ENCODE data around the gene TMEM243.
"Not testable (repeated sequence)": the region's sequence is repeated elsewhere in the genome, so short reads cannot be mapped to it uniquely, and the experiment has no call there.

Gene TMEM243

GRCh38 chr7:87219545-87220025 lies at the start of gene TMEM243:
Gene TMEM243, minus strand, starts transcription at chr7:87219732. Its CDS starts 229 bp downstream, at chr7:87219503.
- no CpG with 5 or more reads among the region's 41 CpGs for WGBS (ENCODE audit: insufficient coverage, insufficient read length)
- no peak for DNase-seq (ENCODE audit: low read depth, low spot score)

GRCh38 chr7:87267239-87267900 lies 47.8 kb upstream of the TMEM243 start:
- no peaks in the 10 kb centered on the region for H3K36me3 ChIP-seq (ENCODE audit: control insufficient read depth, insufficient read depth, low read length)
- WGBS (ENCODE audit: insufficient coverage, insufficient read length), result no CpG with 5 or more reads among the region's 3 CpGs
- DNase-seq (ENCODE audit: low read depth, low spot score), result no peak
- H3K27ac ChIP-seq (ENCODE audit: low read length), result no peak overlapping the region
- no peaks in the 10 kb centered on the region for H3K4me1 ChIP-seq (ENCODE audit: control insufficient read depth, insufficient read depth, low read length)
- no peaks in the 10 kb centered on the region for H3K27me3 ChIP-seq (ENCODE audit: control insufficient read depth, insufficient read depth, low read length)
- H3K9me3 ChIP-seq (ENCODE audit: control insufficient read depth, insufficient read depth, low read length), result no peaks in the 10 kb centered on the region
- H3K4me3 ChIP-seq (ENCODE audit: low read length), result no peak overlapping the region

More at GRCh38 chr7:87219545-87220025, at the start of gene TMEM243:
- Histone ChIP-seq H3K36me3 (ENCODE audit: control insufficient read depth, insufficient read depth, low read length) (no peaks in the 10 kb centered on the region), H3K4me3 (ENCODE audit: low read length) (peak within 1 kb of the TSS; percentile 97), H3K9me3 (ENCODE audit: control insufficient read depth, insufficient read depth, low read length) (no peaks in the 10 kb centered on the region), H3K27ac (ENCODE audit: low read length) (no peak within 1 kb of the TSS), H3K4me1 (ENCODE audit: control insufficient read depth, insufficient read depth, low read length) (peaks cover 4% of the 10 kb centered on the region), H3K27me3 (ENCODE audit: control insufficient read depth, insufficient read depth, low read length) (peaks cover 10% of the 10 kb centered on the region; the same call in 1 of the 2 replicates)

- no peaks in the 10 kb centered on the region for H3K36me3 ChIP-seq (ENCODE audit: control insufficient read depth, insufficient read depth, low read length)
- no peaks in the 10 kb centered on the region for H3K9me3 ChIP-seq (ENCODE audit: control insufficient read depth, insufficient read depth, low read length)
- H3K4me3 ChIP-seq (ENCODE audit: low read length), result no peak overlapping the region
- no peak for DNase-seq (ENCODE audit: low read depth, low spot score)
- no peak overlapping the region for H3K27ac ChIP-seq (ENCODE audit: low read length)
- WGBS (ENCODE audit: insufficient coverage, insufficient read length), result no CpG with 5 or more reads among the region's 8 CpGs
- H3K4me1 ChIP-seq (ENCODE audit: control insufficient read depth, insufficient read depth, low read length), result no peaks in the 10 kb centered on the region
- H3K27me3 ChIP-seq (ENCODE audit: control insufficient read depth, insufficient read depth, low read length), result no peaks in the 10 kb centered on the region
Measured at GRCh38 chr7:87263537-87263936, 44.0 kb upstream of the TMEM243 start.

GRCh38 chr7:87253589-87254087 lies 34.1 kb upstream of the TMEM243 start:
- WGBS (ENCODE audit: insufficient coverage, insufficient read length), result no CpG with 5 or more reads among the region's 3 CpGs
- no peak for DNase-seq (ENCODE audit: low read depth, low spot score)

GRCh38 chr7:87245671-87246070 lies 26.1 kb upstream of the TMEM243 start:
- not testable (repeated sequence) for H3K9me3 ChIP-seq (ENCODE audit: control insufficient read depth, insufficient read depth, low read length); H3K27ac ChIP-seq (ENCODE audit: low read length); H3K4me3 ChIP-seq (ENCODE audit: low read length); H3K4me1 ChIP-seq (ENCODE audit: control insufficient read depth, insufficient read depth, low read length); H3K36me3 ChIP-seq (ENCODE audit: control insufficient read depth, insufficient read depth, low read length); DNase-seq (ENCODE audit: low read depth, low spot score); H3K27me3 ChIP-seq (ENCODE audit: control insufficient read depth, insufficient read depth, low read length)
- WGBS (ENCODE audit: insufficient coverage, insufficient read length), result no CpG with 5 or more reads among the region's 5 CpGs

More at GRCh38 chr7:87253589-87254087, 34.1 kb upstream of the TMEM243 start:
- Histone ChIP-seq H3K9me3 (ENCODE audit: control insufficient read depth, insufficient read depth, low read length) (no peaks in the 10 kb centered on the region), H3K27ac (ENCODE audit: low read length) (no peak overlapping the region), H3K27me3 (ENCODE audit: control insufficient read depth, insufficient read depth, low read length) (no peaks in the 10 kb centered on the region), H3K4me1 (ENCODE audit: control insufficient read depth, insufficient read depth, low read length) (no peaks in the 10 kb centered on the region), H3K36me3 (ENCODE audit: control insufficient read depth, insufficient read depth, low read length) (no peaks in the 10 kb centered on the region), H3K4me3 (ENCODE audit: low read length) (no peak overlapping the region)

- H3K27me3 ChIP-seq (ENCODE audit: control insufficient read depth, insufficient read depth, low read length); H3K4me1 ChIP-seq (ENCODE audit: control insufficient read depth, insufficient read depth, low read length); H3K36me3 ChIP-seq (ENCODE audit: control insufficient read depth, insufficient read depth, low read length); H3K4me3 ChIP-seq (ENCODE audit: low read length); H3K27ac ChIP-seq (ENCODE audit: low read length); H3K9me3 ChIP-seq (ENCODE audit: control insufficient read depth, insufficient read depth, low read length); DNase-seq (ENCODE audit: low read depth, low spot score): not testable (repeated sequence)
- WGBS (ENCODE audit: insufficient coverage, insufficient read length), result no CpG with 5 or more reads among the region's 11 CpGs
Measured at GRCh38 chr7:87238464-87239051, 19.0 kb upstream of the TMEM243 start.

- no peaks in the 10 kb centered on the region for H3K4me1 ChIP-seq (ENCODE audit: control insufficient read depth, insufficient read depth, low read length)
- no peak for DNase-seq (ENCODE audit: low read depth, low spot score)
- H3K4me3 ChIP-seq (ENCODE audit: low read length), result no peak overlapping the region
- H3K27me3 ChIP-seq (ENCODE audit: control insufficient read depth, insufficient read depth, low read length), result no peaks in the 10 kb centered on the region
- no peaks in the 10 kb centered on the region for H3K9me3 ChIP-seq (ENCODE audit: control insufficient read depth, insufficient read depth, low read length)
- H3K36me3 ChIP-seq (ENCODE audit: control insufficient read depth, insufficient read depth, low read length), result no peaks in the 10 kb centered on the region
- H3K27ac ChIP-seq (ENCODE audit: low read length), result no peak overlapping the region
Measured at GRCh38 chr7:87234949-87235348, 15.4 kb upstream of the TMEM243 start.

- Histone ChIP-seq H3K27me3 (ENCODE audit: control insufficient read depth, insufficient read depth, low read length) (no peaks in the 10 kb centered on the region), H3K4me3 (ENCODE audit: low read length) (no peak overlapping the region), H3K27ac (ENCODE audit: low read length) (no peak overlapping the region), H3K9me3 (ENCODE audit: control insufficient read depth, insufficient read depth, low read length) (no peaks in the 10 kb centered on the region), H3K36me3 (ENCODE audit: control insufficient read depth, insufficient read depth, low read length) (no peaks in the 10 kb centered on the region), H3K4me1 (ENCODE audit: control insufficient read depth, insufficient read depth, low read length) (no peaks in the 10 kb centered on the region)
- DNase-seq (ENCODE audit: low read depth, low spot score), result no peak
Measured at GRCh38 chr7:87231711-87232110, 12.2 kb upstream of the TMEM243 start.

GRCh38 chr7:87231258-87231657 lies 11.7 kb upstream of the TMEM243 start:
- no peak for DNase-seq (ENCODE audit: low read depth, low spot score)
- H3K4me1 ChIP-seq (ENCODE audit: control insufficient read depth, insufficient read depth, low read length), result no peaks in the 10 kb centered on the region
- no peaks in the 10 kb centered on the region for H3K36me3 ChIP-seq (ENCODE audit: control insufficient read depth, insufficient read depth, low read length)
- no peak overlapping the region for H3K27ac ChIP-seq (ENCODE audit: low read length)
- no CpG with 5 or more reads among the region's 7 CpGs for WGBS (ENCODE audit: insufficient coverage, insufficient read length)
- H3K4me3 ChIP-seq (ENCODE audit: low read length), result no peak overlapping the region
- H3K27me3 ChIP-seq (ENCODE audit: control insufficient read depth, insufficient read depth, low read length), result no peaks in the 10 kb centered on the region
- no peaks in the 10 kb centered on the region for H3K9me3 ChIP-seq (ENCODE audit: control insufficient read depth, insufficient read depth, low read length)

- H3K36me3 ChIP-seq (ENCODE audit: control insufficient read depth, insufficient read depth, low read length), result no peaks in the 10 kb centered on the region
- no peaks in the 10 kb centered on the region for H3K9me3 ChIP-seq (ENCODE audit: control insufficient read depth, insufficient read depth, low read length)
- H3K27me3 ChIP-seq (ENCODE audit: control insufficient read depth, insufficient read depth, low read length), result peaks cover 3% of the 10 kb centered on the region; the same call in 1 of the 2 replicates
- H3K4me3 ChIP-seq (ENCODE audit: low read length), result no peak overlapping the region
- H3K4me1 ChIP-seq (ENCODE audit: control insufficient read depth, insufficient read depth, low read length), result no peaks in the 10 kb centered on the region
- no CpG with 5 or more reads among the region's 3 CpGs for WGBS (ENCODE audit: insufficient coverage, insufficient read length)
- DNase-seq (ENCODE audit: low read depth, low spot score), result no peak
- H3K27ac ChIP-seq (ENCODE audit: low read length), result no peak overlapping the region
Measured at GRCh38 chr7:87226495-87226894, 7.0 kb upstream of the TMEM243 start.

GRCh38 chr7:87225696-87226095 lies 6.2 kb upstream of the TMEM243 start:
- no peak overlapping the region for H3K4me3 ChIP-seq (ENCODE audit: low read length)
- DNase-seq (ENCODE audit: low read depth, low spot score), result no peak
- H3K4me1 ChIP-seq (ENCODE audit: control insufficient read depth, insufficient read depth, low read length), result peaks cover 3% of the 10 kb centered on the region
- H3K36me3 ChIP-seq (ENCODE audit: control insufficient read depth, insufficient read depth, low read length), result no peaks in the 10 kb centered on the region
- peaks cover 10% of the 10 kb centered on the region; the same call in 1 of the 2 replicates for H3K27me3 ChIP-seq (ENCODE audit: control insufficient read depth, insufficient read depth, low read length)
- H3K9me3 ChIP-seq (ENCODE audit: control insufficient read depth, insufficient read depth, low read length), result no peaks in the 10 kb centered on the region
- WGBS (ENCODE audit: insufficient coverage, insufficient read length), result no CpG with 5 or more reads among the region's 1 CpG
- no peak overlapping the region for H3K27ac ChIP-seq (ENCODE audit: low read length)

Measured in iPS DF 6.9 (cell line).